A549 (cell line): Measurements from ENCODE around the gene PDZD2.

ENCODE experiments used
- CEBPB ChIP-seq, 2 experiments: fragments of >200 bp in 1 of 2; sonication (Bioruptor Twin) in 1 of 2; formaldehyde crosslinking in 1 of 2; IDR thresholded peaks; 2 replicates each; pipeline ENCODE4 v1.6.1; 2012 to 2016
- CTCF ChIP-seq: fragments of >200 bp; sonication (Bioruptor Twin); formaldehyde crosslinking; IDR thresholded peaks from 3 replicates; pipeline ENCODE4 v1.5.1; 2016
- HDAC2 ChIP-seq: fragments of 200-600 bp; sonication (generic); IDR thresholded peaks from 2 replicates; pipeline ENCODE4 v1.6.1; 2016
- HOXA7 ChIP-seq: fragments of 250-450 bp; sonication (Bioruptor Pico); IDR thresholded peaks from 2 replicates; pipeline ENCODE4 v1.5.0; 2020; ENCODE audit warnings: mild to moderate bottlenecking, moderate library complexity
- JUNB ChIP-seq: fragments of >200 bp; sonication (Bioruptor Twin); formaldehyde crosslinking; IDR thresholded peaks from 2 replicates; pipeline ENCODE4 v1.6.1; 2016
- MAX ChIP-seq: IDR thresholded peaks from 2 replicates; pipeline ENCODE4 v1.6.1; 2012
- MYC ChIP-seq: IDR thresholded peaks from 2 replicates; pipeline ENCODE4 v1.6.1; 2012; ENCODE audit warnings: mild to moderate bottlenecking, inconsistent platforms, low read length, improper control_type of control experiment, borderline replicate concordance
- PBX3 ChIP-seq: IDR thresholded peaks from 2 replicates; pipeline ENCODE4 v1.6.1; 2012
- RAD21 ChIP-seq, 2 experiments: fragments of >200 bp in 1 of 2; sonication (Bioruptor Twin) in 1 of 2; formaldehyde crosslinking in 1 of 2; IDR thresholded peaks in 1 of 2; conservative IDR thresholded peaks in 1 of 2; 2 replicates in 1 of 2; 3 replicates in 1 of 2; pipeline ENCODE4 v1.6.1; 2012 to 2018; ENCODE audit warnings: inconsistent platforms in 1 of 2
- REST ChIP-seq: fragments of 200-600 bp; sonication (generic); IDR thresholded peaks from 2 replicates; pipeline ENCODE4 v1.6.1; 2016; ENCODE audit warnings: antibody characterized with exemption, mild to moderate bottlenecking, moderate library complexity
- SREBF2 ChIP-seq: fragments of 450-650 bp; IDR thresholded peaks from 2 replicates; pipeline ENCODE4 v1.6.1; 2014; ENCODE audit warnings: mild to moderate bottlenecking, moderate library complexity
- USF2 ChIP-seq: fragments of 450-650 bp; IDR thresholded peaks from 2 replicates; pipeline ENCODE4 v1.6.1; 2014; ENCODE audit warnings: antibody characterized with exemption
- ZSCAN20 ChIP-seq: fragments of 250-450 bp; sonication (Bioruptor Pico); IDR thresholded peaks from 2 replicates; pipeline ENCODE4 v1.8.0; 2022; ENCODE audit warnings: mild to moderate bottlenecking, moderate library complexity

GRCh38 chr5:31921852-31922305, 282.9 kb downstream of the PDZD2 start:
- no peak for TF ChIP-seq CTCF
- TF ChIP-seq PBX3, result no peak
- no peak for TF ChIP-seq SREBF2
- no peak for TF ChIP-seq CEBPB (IDR thresholded peaks at IDR 0.05)
- no peak for TF ChIP-seq MAX
- no peak for TF ChIP-seq HDAC2
- TF ChIP-seq REST, result no peak
- TF ChIP-seq ZSCAN20, result no peak
- TF ChIP-seq USF2, result no peak
- TF ChIP-seq RAD21 (conservative IDR thresholded peaks at IDR 0.05 in 1 of 2, IDR thresholded peaks at IDR 0.05 in 1 of 2), result no peak
- no peak for TF ChIP-seq JUNB
- TF ChIP-seq MYC, result no peak
- TF ChIP-seq HOXA7 (CRISPR knock-in tag), result no peak
